ENCODE results near the gene BTNL9. TPM values are rescaled to one million over a fixed set of nuclear protein-coding genes. Genes with fewer than 3 reads are reported as not detected.

Gene BTNL9
- total RNA-seq, 1 donor from 2014 or later, result not detected

DNA sequence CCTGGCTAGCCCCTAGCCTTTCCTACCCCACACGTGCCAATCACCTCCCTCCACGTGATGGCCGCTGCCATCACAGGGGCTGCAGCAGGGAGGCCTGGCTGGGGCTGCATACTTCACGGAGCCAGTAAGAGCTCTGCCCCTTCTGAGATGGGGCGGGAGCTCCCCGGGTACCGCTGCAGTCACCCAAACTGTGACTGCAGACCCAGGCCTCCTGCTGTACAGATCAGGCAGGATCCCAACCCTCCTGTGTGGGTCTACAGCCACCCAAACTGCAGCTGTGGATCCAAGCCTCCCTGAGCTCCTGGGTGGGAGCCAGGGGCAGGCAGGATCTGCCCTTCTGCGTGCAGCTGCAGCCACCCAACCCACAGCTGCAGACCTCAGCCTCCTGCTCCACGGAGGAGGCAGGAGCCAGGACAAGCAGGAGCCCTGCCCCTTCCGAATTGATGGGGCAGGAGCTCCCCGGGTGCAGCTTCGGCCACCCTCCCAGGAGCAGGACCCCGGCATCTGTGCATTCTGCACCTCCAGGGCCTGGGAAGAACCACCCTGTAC lies 3.2 kb upstream of the BTNL9 start:
- DNase-seq (ENCODE audit: low read depth), result no peak
- TF ChIP-seq, protein P1, sequence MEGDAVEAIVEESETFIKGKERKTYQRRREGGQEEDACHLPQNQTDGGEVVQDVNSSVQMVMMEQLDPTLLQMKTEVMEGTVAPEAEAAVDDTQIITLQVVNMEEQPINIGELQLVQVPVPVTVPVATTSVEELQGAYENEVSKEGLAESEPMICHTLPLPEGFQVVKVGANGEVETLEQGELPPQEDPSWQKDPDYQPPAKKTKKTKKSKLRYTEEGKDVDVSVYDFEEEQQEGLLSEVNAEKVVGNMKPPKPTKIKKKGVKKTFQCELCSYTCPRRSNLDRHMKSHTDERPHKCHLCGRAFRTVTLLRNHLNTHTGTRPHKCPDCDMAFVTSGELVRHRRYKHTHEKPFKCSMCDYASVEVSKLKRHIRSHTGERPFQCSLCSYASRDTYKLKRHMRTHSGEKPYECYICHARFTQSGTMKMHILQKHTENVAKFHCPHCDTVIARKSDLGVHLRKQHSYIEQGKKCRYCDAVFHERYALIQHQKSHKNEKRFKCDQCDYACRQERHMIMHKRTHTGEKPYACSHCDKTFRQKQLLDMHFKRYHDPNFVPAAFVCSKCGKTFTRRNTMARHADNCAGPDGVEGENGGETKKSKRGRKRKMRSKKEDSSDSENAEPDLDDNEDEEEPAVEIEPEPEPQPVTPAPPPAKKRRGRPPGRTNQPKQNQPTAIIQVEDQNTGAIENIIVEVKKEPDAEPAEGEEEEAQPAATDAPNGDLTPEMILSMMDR (conservative IDR thresholded peaks at IDR 0.05; ENCODE audit: low read depth, low read length), result no peak
- H3K4me3 ChIP-seq (ENCODE audit: low read depth, low read length), result no peak overlapping the region

DNA sequence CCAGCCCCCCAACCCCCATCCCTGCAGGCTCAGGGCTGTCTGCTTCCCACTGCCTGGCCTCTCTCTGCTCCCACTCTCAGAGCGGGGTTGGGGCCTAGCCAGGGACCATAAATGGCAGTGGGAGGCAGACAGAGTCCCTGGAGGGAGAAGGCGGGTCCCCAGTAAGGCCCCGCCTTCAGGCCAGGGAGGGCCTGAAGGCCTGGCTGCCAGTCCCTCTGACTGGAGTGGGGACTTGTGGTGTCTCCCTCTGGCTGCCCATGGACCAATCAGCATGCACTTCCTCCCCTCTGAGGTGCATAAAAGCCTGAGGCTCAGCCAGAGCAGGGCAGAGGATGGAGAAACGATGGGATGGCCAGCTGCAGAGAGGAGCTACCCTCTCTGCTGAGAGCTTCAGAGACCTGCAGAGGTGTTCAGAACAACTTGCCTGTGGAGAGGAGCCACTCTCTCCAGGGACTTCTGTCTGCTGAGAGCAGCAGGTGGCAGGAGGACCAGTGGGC lies 2.7 kb upstream of the BTNL9 start:
- no peak overlapping the region for H3K4me3 ChIP-seq (ENCODE audit: low read depth, low read length)
- no peak for DNase-seq (ENCODE audit: low read depth)
- TF ChIP-seq, protein P1 (conservative IDR thresholded peaks at IDR 0.05; ENCODE audit: low read depth, low read length), result no peak

DNA sequence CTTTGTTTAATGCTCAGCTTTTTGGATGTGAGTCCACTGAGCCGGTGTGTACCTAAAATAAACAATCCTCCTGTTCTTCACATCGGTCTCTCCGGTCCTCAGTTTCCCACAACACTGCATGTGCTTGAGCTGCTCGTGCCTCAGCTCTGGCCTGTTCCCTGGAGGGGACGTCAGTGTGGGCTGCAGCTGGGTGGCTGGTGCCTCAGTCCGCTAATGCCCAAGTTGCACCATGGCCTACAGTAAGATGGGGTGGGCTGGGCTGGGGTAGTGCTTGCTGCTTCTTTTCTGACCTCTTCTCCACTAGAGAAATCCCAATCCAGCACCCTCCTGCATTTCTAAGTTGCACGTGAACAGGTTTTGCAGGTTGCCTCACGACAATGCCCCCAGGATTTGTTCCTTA lies 595 bp upstream of the BTNL9 start:
- H3K4me3 ChIP-seq (ENCODE audit: low read depth, low read length), result no peak overlapping the region
- no peak for DNase-seq (ENCODE audit: low read depth)
- TF ChIP-seq, protein P1 (conservative IDR thresholded peaks at IDR 0.05; ENCODE audit: low read depth, low read length), result no peak

DNA sequence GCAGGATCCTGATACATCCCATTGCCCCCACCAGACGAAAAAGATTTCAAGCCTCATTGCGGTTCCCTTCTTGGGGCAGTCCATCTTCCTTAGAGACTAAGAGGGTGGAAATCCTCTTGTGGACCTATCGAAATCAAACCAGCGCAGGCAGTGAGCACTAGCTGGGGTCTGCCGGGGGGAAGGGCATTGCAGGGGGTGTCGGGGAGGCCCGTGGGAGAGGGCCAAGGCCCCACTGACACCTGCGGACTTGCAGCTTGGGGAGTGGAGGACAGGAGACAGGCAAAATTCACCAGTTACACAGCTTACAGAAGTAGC lies 522 bp downstream of the BTNL9 start:
- TF ChIP-seq, protein P1 (conservative IDR thresholded peaks at IDR 0.05; ENCODE audit: low read depth, low read length), result no peak
- no peak for DNase-seq (ENCODE audit: low read depth)
- H3K4me3 ChIP-seq (ENCODE audit: low read depth, low read length), result no peak overlapping the region

DNA sequence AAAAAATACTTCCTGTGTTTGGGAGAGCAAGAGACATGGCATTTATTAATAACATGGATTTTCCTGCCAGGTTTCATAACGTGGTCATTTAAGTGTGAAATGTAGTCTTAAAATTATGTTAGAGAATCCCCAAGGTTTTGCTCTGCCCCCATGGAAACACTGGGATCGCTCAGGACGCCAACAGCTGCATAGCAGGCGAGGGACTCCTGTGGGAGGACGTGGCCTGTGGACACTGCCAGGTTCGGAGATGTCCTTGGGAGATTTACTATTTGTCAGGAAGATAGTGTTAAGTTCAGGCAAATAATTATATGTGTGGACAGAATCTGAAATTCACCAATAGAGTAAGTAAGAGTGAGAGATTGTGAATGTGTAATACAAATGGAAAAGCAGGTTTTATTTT lies 977 bp downstream of the BTNL9 start:
- TF ChIP-seq, protein P1 (conservative IDR thresholded peaks at IDR 0.05; ENCODE audit: low read depth, low read length), result no peak
- no peak overlapping the region for H3K4me3 ChIP-seq (ENCODE audit: low read depth, low read length)
- DNase-seq (ENCODE audit: low read depth), result no peak

DNA sequence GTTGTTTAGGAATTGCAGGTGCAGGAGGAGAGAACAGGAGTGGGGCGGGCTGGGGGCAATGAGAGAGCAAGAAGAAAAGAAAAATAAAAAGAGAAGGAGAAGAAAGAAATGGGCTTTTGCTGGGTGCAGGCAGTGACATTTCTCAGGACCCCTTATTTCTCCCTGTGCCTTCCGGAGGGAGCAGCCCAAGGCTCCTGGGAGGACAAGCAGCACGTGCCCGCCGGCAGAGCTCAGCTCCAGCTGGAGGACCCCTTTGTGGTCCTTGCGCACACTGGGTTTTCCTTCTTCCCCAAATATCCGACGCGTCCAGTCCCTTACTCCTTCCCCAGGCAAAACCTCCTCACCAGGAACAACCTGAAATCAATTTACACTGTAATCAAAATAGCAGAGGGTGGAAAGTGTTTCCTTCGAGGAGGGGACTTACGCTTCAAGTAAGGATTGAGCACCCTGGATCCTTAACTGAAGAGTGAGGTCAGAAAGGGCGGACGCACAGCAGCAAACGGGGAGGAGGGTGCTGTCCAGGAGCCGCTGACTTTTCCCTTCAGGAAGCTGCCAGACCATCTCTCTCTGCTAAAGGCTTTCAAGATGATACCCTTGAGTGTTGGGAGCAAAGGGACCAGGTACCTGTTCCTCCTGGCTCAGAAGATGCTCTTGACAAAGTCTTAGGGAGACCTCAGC lies 2.1 kb downstream of the BTNL9 start:
- no peak for DNase-seq (ENCODE audit: low read depth)
- TF ChIP-seq, protein P1 (conservative IDR thresholded peaks at IDR 0.05; ENCODE audit: low read depth, low read length), result no peak
- H3K4me3 ChIP-seq (ENCODE audit: low read depth, low read length), result no peak overlapping the region

DNA sequence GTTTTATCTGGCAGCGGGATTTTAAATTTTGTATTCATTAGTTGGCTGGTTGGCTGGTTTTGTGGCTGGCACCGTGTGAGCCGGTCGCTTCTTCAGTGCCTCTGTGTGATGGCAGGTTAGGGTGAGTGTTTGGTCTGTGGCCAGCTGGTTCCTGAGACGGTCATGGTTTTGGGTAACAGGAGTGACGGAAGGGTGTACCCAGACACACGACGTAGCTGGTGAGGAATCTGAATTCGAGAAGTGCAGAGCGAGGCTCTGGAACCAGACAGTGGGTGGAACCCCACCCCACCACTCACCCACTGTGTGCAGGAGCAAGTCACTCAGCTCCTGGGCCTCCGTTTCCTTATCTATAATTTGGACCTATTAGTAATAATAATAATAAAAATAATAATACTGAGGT lies 2.7 kb downstream of the BTNL9 start:
- TF ChIP-seq, protein P1 (conservative IDR thresholded peaks at IDR 0.05; ENCODE audit: low read depth, low read length), result no peak
- no peak overlapping the region for H3K4me3 ChIP-seq (ENCODE audit: low read depth, low read length)

More for the DNA sequence above, 2.7 kb downstream of the BTNL9 start:
- no peak for DNase-seq (ENCODE audit: low read depth)
